Stimulated activated CD4-positive, alpha-beta T cell treated with anti-CD3 and anti-CD28 coated beads, Interleukin-4, amount 100 ng/mL, for 24 hours (primary cell): ENCODE measurements around the gene HIGD1A.
A peak's percentile ranks its signal among the peaks of the same experiment; 100 is the strongest.
"Not testable (repeated sequence)": the region's sequence is repeated elsewhere in the genome, so short reads cannot be mapped to it uniquely, and the experiment has no call there.

Experiments
- DNase-seq: peaks from one replicate; pipeline ENCODE4 v3.0.0-alpha.2; 2020

Gene HIGD1A

DNA sequence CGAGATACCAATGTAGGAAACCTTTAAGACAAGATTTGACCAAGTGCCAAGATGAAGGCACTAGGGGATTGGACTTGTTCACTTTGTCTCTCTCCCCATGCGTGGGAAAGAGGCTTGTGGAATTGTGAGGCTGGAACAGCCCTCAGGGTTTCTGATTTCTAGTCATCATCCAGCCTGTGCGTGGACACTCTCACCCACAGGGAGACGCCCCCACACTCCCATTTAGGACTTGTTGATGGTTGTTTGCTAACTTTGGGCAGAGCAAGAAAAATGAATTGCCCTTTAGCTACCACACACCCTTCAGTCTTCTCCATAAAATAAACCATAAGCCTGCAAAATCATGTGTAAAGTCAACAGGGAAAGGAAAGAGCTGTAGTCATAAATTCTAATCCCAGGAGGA, 23.4 kb upstream of the HIGD1A start:
- no peak for DNase-seq

DNA sequence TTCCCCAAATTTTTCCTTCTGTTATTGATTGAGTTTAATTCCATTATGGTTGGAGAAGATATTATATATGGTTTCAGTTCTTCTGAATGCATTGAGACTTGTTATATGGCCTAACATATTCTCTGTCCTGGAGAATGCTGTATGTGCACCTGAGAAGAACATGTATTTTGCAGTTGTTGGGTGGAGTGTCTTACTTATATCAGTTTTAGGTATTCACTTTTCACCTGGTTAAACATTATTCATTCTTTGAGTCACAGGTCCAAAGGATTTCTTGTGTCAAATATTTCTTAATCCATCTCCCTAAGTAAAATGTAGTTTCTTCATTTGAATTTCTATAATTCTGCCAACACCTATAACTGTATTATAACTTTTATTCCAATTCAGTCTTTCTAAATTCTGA, 22.7 kb upstream of the HIGD1A start:
- DNase-seq = no peak

DNA sequence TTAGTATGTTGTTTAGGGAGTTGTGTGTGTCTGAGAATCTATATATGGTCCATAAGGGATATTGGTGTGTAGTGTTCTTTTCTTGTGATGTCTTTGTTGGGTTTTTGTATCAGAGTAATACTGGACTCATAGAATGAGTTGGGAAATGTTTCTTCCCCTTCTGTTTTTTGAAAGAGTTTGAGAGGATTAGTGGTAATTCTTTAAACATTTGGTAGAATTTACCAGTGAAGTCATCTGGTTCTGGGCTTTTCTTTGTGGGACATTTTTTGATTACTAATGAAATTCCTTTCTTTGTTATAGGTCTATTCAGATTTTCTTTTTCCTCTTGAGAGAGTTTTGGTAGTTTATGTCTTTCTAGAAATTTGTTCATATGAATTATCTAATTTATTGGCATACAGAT, 21.9 kb upstream of the HIGD1A start:
- DNase-seq = no peak

DNA sequence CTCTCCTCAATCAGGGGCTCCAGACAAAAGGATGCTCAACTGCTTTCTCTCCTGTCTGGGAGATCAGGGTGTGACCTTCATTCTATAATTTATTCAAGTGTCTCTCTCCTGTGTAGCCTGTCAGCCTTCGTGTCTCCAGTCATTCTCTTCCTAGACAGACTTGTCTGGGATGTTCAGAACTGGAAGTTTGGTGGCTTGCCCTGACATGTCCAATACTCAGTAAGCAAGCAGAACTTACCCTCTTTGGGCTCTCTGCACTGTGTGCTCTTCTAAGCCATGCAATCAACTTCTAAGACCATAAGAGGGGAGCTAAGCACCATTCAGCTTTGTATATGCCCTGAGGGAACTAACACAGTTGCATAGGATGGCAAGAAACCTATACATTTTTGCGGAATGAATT, 19.1 kb upstream of the HIGD1A start:
- no peak for DNase-seq

DNA sequence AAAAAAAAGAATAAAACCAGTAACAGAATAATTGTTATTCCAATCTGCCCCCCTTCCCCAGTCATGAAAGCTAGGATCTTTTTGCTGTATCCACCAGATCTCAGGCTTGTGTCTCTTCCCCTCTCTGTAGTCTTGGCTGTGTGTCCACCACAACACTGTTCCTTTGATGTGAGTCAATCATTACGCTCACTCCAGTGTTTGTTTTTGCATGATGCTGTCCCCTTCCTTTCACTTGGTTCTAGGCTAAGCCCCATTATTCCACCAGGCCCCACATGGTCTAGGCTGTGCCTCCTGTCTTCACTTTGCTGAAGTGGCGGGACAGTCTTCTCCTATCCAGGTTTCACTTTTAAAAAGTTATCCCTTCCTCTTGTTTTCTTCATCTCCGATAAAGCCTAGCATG, 18.5 kb upstream of the HIGD1A start:
- no peak for DNase-seq

DNA sequence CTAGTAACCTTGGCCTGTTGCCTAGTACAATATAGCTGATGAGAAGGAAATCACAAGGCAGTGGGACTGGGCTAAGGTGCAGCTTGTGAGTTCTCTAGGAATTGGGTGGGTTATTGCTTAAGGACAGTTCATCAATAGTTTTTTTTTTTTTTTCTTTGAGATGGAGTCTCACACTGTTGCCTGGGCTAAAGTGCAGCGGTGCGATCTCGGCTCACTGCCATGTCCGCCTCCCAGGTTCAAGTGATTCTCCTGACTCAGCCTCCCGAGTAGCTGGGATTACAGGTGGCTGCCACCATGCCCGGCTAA, 16.4 kb upstream of the HIGD1A start:
- DNase-seq = no peak

DNA sequence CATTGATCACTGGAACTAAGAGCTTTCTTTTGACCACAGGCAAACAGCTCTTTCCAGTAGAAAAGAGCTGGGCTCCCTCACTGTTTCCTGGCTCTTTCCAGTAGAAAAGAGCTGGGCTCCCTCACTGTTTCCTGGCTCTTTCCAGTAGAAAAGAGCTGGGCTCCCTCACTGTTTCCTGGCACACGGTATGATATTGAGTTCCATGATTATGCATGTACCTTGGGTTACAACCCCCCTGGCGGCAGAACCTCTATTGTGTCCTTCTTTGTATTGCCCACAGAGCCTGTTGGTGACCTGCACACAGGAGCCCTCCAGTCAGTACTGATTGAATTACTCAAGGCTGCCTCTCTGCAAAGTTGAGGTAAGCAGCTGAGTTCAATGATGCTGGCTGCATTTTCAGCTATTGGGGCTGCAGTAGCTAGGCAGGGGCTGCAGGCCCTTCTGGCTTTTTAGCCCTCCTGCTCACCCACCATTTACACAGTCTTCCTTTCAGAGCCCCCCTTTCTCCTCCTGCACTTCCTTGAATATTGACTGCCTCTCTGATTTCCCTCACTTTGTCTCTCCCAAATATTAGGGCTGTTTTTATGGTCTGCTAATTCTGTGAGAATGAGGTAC, 15.2 kb upstream of the HIGD1A start:
- DNase-seq = no peak

DNA sequence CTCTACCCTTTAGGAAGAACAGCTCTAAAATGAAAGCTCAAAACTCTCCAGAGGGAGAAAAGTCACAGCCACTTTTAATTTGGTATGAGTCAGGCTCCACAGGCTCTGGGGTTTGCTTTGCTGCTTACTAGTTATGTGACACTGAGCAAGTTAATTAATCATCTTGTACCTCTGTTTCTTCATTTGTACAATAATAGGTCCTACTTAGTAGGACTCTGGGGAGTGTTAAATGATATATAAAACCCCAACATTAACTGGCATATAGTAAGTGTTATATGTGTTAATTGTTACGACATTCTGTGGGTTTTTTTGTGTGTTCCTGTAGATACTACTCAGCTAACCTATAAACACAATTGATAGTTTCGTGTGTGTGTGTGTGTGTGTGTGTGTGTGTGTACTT, 11.5 kb upstream of the HIGD1A start:
- DNase-seq = no peak

DNA sequence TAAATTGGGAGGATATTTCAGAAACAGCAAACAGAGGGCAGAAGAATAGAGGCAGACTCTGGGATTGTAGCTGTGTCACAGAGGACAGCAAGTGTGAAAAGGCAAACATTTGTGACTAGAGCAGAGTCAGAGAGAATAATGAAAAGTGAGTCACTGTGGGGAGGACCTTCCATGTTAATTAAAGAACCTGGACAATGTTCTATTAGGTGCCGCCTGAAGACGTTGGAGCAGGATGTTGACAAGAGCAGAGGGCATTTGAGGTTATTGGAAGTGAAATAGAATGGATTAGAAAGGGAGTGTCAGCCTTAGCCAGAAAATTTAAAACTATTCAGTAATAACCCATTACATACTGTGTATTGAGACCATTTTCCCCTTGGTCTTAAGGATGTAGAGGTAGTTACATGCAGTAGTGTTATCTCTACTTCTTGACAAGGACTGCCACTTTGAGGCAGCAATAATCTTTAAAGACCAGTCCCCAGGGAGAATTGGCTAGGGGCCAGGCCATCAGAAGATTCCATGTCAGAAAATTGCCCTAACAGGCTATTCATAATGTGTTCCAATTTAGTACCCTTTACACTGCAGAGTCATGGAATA, 10.7 kb upstream of the HIGD1A start:
- no peak for DNase-seq

DNA sequence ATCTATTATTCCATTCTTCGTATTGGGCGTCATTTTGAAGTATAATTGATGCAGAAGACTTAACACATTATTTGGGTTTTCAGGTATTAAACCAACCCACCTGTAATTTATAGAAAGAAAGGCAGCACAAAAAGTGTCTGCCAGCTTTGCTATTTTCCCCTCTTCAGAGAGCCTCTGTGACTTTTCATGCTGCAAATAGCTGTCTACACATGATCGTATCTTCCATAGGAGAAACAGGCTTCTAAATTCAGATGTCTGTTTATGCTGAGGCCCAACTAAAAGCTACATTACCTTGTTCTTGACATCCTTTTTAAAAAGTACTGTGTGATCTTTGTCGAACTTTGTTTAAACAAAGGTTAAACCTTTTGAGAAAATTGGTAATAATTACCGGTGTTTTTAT, 10.0 kb upstream of the HIGD1A start:
- no peak for DNase-seq

DNA sequence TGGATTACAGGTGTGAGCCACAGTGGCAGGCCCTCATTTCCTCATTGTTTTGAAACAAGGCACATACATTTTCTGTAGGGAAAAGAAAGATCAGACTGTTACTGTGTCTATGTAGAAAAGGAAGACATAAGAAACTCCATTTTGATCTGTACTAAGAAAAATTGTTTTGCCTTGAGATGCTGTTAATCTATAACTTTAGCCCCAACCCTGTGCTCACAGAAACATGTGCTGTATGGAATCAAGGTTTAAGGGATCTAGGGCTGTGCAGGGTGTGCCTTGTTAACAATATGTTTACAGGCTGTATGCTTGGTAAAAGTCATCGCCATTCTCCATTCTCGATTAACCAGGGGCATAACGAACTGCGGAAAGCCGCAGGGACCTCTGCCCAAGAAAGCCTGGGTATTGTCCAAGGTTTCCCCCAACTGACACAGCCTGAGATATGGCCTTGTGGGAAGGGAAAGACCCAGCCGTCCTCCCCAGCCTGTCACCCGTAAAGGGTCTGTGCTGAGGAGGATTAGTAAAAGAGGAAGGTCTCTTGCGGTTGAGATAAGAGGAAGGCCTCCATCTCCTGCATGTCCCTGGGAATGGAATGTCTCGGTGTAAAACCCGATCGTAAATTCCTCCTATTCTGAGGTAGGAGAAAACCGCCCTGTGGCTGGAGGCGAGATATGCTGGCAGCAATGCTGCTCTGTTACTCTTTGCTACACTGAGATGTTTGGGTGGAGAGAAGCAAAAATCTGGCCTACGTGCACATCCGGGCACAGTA, 7.0 kb upstream of the HIGD1A start:
- not testable (repeated sequence) for DNase-seq

DNA sequence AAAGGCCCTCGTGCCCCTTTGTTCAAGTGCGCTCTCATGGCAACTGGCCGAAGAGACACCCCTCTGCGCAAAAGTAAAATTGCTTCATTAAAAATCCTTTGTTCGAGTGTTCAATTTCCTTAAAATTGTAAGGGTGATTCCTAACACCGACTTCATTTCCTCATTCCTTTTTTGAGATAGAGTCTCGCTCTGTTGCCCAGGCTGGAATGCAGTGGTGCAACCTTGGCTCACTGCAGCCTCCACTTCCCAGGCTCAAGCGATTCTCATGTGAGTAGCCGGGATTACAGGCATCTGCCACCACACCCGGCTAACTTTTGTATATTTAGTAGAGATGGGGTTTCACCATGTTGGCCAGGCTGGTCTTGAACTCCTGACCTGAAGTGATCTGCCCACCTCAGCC, 6.4 kb upstream of the HIGD1A start:
- not testable (repeated sequence) for DNase-seq

DNA sequence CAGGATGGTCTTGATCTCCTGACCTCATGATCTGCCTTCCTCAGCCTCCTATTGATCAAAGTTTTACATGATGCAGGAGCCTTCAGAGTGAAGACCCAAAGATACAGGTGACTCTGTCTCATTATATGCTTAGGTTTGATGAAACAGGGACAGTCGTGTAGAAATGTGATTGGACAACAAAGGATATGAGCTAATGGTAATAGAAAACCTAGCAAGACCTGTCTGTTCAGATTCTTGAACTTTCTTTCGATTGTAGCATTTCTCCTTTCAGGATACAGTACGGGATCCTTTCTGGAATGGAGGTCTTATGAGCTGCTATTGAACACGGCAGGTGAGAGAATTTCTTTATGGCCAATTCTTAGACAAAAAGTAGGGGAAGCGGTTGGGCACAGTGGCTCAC, 4.9 kb upstream of the HIGD1A start, which contains the start of gene ACKR2:
Gene ACKR2, plus strand, starts transcription at position 244 of the 400 bp plus-strand sequence. CDS start 55,058 bp downstream, outside the sequence.
- no peak for DNase-seq

DNA sequence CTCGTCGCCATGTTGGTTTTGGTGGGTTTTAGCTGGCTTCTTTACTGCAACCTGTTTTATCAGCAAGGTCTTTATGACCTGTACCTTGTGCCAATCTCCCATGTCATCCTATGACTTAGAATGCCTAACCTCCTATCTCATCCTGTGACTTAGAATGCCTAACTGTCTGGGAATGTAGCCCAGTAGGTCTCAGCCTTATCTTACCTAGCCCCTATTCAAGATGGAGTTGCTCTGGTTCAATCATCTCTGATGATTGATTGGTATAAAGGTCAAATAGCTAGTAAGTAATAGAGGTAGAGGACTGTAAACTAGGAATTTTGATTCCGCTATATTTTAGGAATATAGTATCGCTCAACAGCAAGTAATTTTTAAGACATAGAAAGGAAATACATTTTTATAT, 3.6 kb upstream of the HIGD1A start:
- DNase-seq = no peak

DNA sequence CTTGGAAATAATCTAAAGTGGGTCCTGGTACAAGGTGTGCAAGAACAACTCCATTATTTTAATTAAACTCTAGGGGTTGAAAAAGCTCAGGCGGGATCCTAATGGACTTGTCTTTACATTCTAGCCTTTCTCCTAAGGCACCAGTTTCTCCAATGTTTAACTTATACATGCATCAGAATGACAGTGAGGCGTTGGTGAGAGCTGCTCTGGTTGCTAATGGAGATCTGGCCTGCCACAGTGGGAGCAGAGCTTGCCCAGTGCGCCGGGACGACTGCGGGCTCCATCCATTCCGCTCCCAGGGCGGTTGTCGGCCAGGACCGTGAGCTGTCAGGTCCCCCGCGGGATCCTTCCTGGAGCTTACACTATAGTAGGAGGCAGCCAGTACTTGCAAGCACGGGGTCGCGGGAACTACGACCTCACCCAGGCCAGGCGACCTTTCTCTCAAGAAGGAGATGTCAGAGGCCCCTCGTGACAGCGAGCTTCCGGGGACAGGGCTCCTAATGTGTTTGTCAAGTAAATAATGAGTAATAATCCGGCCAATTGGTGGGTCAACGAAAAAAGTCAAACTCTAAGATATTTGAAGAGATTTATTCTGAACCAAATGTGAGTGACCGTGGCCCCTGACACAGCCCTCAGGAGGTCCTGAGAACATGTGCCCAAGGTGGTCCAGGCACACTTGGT, 991 bp upstream of the HIGD1A start:
- no peak for DNase-seq

DNA sequence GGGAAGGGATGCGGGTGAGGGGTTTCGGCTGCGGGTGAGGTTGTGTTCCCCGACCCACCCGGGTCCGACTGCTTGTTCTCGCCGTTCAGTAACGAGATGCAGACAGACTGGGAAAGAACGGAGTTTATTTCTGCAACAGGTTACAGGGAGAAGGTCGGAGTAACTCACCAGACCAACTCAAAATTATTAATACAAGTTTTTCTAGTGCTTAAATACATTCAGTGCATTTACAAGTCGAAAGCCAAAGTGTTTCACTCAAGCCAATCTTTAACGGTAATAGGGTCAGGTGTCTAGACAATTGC, 492 bp upstream of the HIGD1A start:
- no peak for DNase-seq

DNA sequence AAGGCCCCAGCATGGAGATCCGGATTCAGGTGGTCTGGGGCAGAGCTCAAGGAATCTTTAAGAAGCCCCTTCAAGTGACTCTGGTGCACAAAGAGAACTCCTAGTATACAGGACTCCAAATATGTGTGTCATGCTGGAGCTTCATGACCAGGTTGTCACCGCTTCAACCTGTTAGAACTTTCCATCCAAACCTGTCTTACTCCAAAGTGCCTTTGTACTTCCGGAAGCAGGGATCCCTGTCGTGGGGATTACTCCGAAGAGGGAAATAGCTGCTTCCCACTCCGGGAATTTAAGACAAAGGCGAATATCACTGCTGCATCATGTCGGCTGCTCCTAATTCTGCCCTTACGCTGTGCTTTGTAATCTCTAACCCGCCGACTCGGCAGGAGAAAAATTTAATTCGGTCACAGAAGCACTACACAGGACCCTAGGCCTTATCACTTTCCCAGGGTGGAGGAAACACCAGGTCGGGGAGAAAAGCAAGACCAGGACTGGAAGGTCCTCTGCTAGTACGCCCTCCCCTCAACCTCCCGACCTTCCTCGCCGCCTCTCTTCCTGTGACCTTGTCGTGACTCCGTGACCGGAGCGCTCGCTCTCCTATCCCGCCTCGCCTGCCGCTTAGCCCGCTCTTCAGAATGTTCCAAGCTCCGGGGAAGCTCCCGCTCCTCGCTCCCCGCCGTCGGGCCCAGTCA, 730 bp downstream of the HIGD1A start:
- peak; percentile 35 for DNase-seq

DNA sequence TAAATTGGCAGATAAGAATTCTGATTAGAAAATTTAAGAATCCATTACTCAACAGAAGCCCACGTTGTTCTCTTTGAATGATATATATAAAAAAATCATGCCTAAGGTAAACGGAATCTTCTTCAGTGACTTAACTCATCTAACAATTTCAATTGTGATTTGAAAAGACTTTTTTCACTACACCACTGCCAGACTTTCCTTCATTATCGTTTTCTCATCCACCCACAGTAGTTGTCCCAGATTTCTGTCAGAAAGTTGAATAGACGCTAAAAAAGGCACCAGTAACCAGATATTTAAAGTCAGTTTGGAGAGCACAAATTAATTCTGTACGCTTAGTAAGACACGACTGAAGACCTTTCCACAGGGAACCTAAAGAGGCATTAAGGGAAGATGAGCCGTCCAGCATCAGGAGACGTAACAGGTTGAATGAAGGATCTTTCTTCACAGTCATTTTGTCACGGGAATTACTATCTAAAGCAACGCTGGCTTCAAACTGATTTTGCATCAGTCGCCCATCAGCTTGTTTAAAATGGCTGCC, 1.3 kb downstream of the HIGD1A start:
- no peak for DNase-seq

DNA sequence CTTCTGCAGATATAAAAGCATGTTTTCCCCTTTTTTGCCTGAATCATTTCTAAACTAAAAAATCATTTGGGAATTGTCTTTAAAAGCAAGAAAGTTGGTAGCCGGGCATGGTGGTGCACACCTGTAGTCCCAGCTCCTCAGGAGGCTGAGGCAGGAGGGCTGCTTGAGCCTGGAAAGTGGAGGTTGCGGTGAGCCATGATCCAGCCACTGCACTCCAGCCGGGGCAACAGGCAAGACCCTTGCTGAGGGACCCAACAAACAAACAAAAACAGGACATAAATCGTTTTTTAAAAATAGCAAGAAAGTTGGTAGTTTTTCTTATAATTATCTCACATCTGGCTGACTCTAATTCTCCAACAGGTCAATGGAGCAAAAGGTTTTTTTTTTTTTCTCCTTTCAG, 2.5 kb downstream of the HIGD1A start:
- no peak for DNase-seq

DNA sequence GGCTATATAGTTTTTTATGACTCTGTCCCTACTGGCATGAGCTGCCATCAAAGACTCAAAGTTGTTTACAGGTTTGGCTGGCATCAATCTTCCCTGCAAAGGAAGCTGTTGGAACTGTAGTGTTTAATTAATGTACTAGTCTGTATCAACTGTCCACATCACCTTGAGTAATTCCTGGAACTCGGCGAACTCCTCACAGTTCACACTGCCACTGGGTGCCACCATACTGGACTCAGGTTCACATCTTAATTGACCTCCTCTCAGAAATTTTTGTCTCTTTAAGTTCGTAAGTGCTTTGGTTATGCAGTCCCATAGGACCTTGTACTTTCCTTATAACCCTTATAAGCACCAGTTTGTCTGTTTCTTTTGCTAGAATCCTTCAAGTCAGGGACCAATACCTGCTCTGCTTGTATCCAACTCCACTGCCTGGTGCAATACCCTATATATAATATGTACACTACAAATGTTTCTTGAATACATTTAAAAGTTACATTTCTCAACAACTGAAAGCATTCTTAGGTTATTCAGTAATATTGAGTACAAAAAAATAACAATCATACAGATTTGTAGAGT, 3.2 kb downstream of the HIGD1A start:
- no peak for DNase-seq

DNA sequence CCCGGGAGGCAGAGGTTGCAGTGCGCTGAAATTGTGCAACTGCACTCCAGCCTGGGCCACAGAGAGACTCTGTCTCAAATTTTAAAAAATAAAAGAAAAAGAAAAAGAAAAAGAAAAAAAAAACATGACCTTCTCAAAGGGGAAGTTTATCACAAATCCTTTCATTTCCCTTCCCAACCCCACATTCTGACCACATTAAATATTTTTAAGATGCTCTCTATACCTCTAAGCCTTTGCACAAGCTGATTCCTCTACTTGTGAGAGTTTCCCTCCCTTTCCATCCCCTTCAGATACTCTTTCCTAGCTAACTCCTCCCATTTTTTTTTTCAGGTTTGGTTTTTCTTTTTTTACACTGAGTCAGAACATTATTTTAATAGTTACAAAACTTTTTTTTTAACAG, 4.0 kb downstream of the HIGD1A start:
- no peak for DNase-seq

DNA sequence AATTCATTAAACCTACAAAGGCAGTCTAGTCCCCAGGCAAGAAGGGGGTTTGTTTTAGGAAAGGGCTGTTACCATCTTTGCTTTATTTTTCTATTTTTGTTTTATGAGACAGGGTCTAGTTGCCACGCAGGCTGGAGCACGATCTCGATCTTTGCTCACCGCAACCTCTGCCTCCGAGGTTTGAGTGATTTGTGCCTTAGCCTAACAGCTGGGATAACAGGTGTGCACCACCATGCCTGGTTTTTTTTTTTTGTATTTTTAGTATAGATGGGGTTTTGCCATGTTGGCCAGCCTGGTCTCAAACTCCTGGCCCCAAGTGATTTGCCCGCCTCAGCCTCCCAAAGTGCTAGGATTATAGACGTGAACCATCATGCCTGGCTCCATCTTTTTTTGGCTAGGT, 4.9 kb downstream of the HIGD1A start:
- no peak for DNase-seq

DNA sequence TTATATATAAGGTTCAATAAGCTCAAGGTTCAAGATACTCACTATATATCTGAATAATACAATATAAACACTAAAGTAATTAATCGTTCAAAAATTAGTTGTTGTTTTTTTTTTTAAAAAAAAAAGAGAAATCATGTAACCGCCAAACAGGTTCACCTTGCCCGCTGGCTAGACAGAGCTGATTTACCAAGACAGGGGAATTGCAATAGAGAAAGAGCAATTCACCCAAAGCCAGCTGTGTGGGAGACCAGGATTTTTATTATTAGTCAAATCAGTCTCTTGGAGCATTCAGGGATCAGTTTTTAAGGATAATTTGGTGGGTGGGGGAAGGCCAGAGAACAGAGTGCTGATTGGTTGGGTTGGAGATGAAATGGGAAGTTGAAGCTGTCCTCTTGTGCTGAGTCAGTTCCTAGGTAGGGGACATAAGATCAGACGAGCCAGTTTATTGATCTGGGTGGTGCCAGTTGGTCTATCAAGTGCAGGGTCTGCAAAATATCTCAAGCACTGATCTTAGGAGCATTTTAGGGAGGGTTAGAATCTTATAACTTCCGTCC, 7.9 kb downstream of the HIGD1A start:
- no peak for DNase-seq
